ENCODE data around the gene A3GALT2.

GRCh38 chr1:33296082-33296458, 24.8 kb downstream of the A3GALT2 start:
- TF ChIP-seq, protein P1, sequence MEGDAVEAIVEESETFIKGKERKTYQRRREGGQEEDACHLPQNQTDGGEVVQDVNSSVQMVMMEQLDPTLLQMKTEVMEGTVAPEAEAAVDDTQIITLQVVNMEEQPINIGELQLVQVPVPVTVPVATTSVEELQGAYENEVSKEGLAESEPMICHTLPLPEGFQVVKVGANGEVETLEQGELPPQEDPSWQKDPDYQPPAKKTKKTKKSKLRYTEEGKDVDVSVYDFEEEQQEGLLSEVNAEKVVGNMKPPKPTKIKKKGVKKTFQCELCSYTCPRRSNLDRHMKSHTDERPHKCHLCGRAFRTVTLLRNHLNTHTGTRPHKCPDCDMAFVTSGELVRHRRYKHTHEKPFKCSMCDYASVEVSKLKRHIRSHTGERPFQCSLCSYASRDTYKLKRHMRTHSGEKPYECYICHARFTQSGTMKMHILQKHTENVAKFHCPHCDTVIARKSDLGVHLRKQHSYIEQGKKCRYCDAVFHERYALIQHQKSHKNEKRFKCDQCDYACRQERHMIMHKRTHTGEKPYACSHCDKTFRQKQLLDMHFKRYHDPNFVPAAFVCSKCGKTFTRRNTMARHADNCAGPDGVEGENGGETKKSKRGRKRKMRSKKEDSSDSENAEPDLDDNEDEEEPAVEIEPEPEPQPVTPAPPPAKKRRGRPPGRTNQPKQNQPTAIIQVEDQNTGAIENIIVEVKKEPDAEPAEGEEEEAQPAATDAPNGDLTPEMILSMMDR (IDR thresholded peaks at IDR 0.05; ENCODE audit: low read depth, low read length, poor library complexity, severe bottlenecking): no peak
- TF ChIP-seq EZH2phosphoT487 (IDR thresholded peaks at IDR 0.05; ENCODE audit: borderline replicate concordance, low read length): no peak
